ENCODE data around the gene FLNB.

FLNB gene

DNA sequence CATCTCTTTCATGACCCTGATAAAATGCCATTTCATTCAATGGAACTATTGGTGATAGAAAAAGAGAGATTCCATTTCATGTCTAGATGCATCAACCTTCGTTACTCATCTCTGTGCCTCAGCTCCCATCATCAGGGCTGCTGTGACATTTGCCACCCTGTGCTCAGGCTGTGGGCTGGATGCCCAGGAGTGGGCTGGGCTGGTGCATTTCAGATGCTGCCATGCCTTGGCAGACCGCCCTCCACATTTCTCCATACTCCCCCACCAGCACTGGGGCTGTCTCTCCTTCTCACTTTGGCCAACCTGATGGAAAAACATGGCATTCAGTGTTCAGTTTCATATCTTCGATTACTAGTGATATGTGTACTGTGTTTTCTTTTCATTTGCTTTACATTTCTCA, 143.4 kb downstream of the FLNB start:
- TF ChIP-seq, protein P1, sequence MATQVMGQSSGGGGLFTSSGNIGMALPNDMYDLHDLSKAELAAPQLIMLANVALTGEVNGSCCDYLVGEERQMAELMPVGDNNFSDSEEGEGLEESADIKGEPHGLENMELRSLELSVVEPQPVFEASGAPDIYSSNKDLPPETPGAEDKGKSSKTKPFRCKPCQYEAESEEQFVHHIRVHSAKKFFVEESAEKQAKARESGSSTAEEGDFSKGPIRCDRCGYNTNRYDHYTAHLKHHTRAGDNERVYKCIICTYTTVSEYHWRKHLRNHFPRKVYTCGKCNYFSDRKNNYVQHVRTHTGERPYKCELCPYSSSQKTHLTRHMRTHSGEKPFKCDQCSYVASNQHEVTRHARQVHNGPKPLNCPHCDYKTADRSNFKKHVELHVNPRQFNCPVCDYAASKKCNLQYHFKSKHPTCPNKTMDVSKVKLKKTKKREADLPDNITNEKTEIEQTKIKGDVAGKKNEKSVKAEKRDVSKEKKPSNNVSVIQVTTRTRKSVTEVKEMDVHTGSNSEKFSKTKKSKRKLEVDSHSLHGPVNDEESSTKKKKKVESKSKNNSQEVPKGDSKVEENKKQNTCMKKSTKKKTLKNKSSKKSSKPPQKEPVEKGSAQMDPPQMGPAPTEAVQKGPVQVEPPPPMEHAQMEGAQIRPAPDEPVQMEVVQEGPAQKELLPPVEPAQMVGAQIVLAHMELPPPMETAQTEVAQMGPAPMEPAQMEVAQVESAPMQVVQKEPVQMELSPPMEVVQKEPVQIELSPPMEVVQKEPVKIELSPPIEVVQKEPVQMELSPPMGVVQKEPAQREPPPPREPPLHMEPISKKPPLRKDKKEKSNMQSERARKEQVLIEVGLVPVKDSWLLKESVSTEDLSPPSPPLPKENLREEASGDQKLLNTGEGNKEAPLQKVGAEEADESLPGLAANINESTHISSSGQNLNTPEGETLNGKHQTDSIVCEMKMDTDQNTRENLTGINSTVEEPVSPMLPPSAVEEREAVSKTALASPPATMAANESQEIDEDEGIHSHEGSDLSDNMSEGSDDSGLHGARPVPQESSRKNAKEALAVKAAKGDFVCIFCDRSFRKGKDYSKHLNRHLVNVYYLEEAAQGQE (IDR thresholded peaks at IDR 0.05; ENCODE audit: insufficient read depth in 1 of 2, low read depth in 2 of 2, low read length in 2 of 2), result no peak
- TF ChIP-seq TAF1 (IDR thresholded peaks at IDR 0.05; ENCODE audit: borderline replicate concordance, insufficient read depth, low read length), result no peak
- no peak for TF ChIP-seq POLR2AphosphoS5 (IDR thresholded peaks at IDR 0.05; ENCODE audit: low read depth, low read length)
- TF ChIP-seq FOXP2 (optimal IDR thresholded peaks at IDR 0.05; ENCODE audit: borderline replicate concordance, extremely low read depth, extremely low read length, insufficient read depth), result no peak
- TF ChIP-seq SIN3A (IDR thresholded peaks at IDR 0.05; ENCODE audit: borderline replicate concordance, insufficient read depth, low read length), result no peak

DNA sequence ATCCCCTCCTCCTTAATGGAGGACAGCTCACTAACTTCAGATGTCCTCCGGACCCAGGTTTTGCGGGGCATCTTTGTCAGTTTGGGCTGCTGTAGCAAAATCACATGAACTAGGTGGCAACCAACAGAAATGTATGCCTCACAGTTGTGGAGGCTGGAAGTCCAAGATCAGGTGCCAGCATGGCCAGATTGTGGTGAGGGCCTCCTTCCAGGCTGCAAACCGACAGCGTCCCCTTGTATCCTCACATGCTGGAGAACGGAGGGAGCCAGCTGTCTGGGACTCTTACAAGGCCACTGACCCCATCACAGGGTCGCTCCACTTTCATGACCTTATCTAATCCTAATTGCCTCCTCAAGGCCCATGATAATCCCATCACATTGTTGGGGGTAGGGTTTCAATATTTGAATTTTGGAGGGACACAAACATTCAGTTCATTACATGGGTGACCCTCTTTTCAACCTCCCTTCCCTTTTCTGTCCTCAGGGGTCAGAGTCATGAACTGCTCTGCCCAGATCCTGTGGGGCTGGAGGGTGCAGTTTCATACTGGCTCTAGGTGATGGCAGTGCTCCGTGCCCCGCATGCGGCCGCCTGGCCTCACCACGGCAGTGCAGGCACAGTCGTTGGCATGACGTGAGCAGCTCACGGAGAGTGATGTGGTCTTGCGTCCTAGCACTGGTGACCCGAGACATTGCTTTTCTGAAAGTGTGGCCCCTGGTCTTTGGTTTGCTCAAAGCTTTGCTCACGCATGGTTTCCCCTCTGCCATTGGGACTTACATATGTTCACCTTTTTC, 144.2 kb downstream of the FLNB start:
- no peak for TF ChIP-seq POLR2AphosphoS5 (IDR thresholded peaks at IDR 0.05; ENCODE audit: low read depth, low read length)
- no peak for TF ChIP-seq TAF1 (IDR thresholded peaks at IDR 0.05; ENCODE audit: borderline replicate concordance, insufficient read depth, low read length)
- TF ChIP-seq SIN3A (IDR thresholded peaks at IDR 0.05; ENCODE audit: borderline replicate concordance, insufficient read depth, low read length), result no peak
- TF ChIP-seq FOXP2 (optimal IDR thresholded peaks at IDR 0.05; ENCODE audit: borderline replicate concordance, extremely low read depth, extremely low read length, insufficient read depth), result no peak
- TF ChIP-seq, protein P1 (IDR thresholded peaks at IDR 0.05; ENCODE audit: insufficient read depth in 1 of 2, low read depth in 2 of 2, low read length in 2 of 2), result no peak

DNA sequence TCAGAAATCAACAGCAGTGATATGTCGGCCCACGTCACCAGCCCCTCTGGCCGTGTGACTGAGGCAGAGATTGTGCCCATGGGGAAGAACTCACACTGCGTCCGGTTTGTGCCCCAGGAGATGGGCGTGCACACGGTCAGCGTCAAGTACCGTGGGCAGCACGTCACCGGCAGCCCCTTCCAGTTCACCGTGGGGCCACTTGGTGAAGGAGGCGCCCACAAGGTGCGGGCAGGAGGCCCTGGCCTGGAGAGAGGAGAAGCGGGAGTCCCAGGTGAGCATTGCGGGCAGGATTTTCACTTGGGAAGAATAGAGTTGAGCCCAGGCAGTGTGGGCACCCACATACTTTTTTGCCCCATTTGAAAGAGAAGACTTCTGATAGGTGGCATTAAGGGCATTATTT, 145.1 kb downstream of the FLNB start:
- TF ChIP-seq TAF1 (IDR thresholded peaks at IDR 0.05; ENCODE audit: borderline replicate concordance, insufficient read depth, low read length) (no peak), POLR2AphosphoS5 (IDR thresholded peaks at IDR 0.05; ENCODE audit: low read depth, low read length) (no peak), FOXP2 (optimal IDR thresholded peaks at IDR 0.05; ENCODE audit: borderline replicate concordance, extremely low read depth, extremely low read length, insufficient read depth) (no peak), SIN3A (IDR thresholded peaks at IDR 0.05; ENCODE audit: borderline replicate concordance, insufficient read depth, low read length) (no peak)
- TF ChIP-seq, protein P1 (IDR thresholded peaks at IDR 0.05; ENCODE audit: insufficient read depth in 1 of 2, low read depth in 2 of 2, low read length in 2 of 2), result no peak

DNA sequence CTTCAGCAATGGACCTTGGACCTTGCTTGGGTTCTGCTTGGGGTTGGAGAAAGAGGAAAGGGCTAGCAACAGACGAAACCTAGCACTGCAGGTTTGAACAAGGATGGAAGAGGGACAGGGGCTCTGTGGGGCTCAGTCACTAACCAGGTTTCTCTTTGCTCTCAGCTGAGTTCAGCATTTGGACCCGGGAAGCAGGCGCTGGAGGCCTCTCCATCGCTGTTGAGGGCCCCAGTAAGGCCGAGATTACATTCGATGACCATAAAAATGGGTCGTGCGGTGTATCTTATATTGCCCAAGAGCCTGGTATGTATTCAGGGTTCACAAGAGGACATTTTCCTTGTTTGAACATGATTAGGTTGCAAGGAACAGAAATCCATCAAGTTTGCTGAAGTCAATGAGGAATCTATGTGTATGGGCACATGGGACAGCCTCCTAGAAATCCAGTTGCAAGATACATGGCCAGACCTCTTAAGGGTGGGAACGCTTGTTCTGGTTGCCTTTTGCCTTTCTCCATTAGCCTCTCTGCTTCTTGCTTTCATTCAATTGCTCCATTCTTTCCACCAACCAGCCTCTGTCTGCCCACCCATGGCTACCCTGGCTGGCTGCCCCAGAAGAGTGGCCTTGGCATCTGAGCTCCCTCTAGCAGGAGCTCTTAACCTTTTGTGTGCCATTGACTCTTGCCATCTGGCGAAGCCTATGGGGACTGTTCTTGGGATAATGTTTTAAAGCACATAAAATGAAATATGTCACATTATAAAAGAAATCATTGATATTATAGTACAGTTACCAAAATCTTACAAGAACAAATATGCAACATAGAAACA, 146.6 kb downstream of the FLNB start:
- TF ChIP-seq, protein P1 (IDR thresholded peaks at IDR 0.05; ENCODE audit: insufficient read depth in 1 of 2, low read depth in 2 of 2, low read length in 2 of 2), result no peak
- TF ChIP-seq FOXP2 (optimal IDR thresholded peaks at IDR 0.05; ENCODE audit: borderline replicate concordance, extremely low read depth, extremely low read length, insufficient read depth) (no peak), SIN3A (IDR thresholded peaks at IDR 0.05; ENCODE audit: borderline replicate concordance, insufficient read depth, low read length) (no peak), POLR2AphosphoS5 (IDR thresholded peaks at IDR 0.05; ENCODE audit: low read depth, low read length) (no peak), TAF1 (IDR thresholded peaks at IDR 0.05; ENCODE audit: borderline replicate concordance, insufficient read depth, low read length) (no peak)

All from PFSK-1 (cell line).